LNCAP (cell line): Measurements from ENCODE around the gene ZFYVE27.

Source experiments
- CTCF ChIP-seq: fragments of 450-650 bp; IDR thresholded peaks from 2 replicates; pipeline ENCODE4 v1.5.1; 2017; ENCODE audit warnings: mild to moderate bottlenecking

Gene ZFYVE27

DNA sequence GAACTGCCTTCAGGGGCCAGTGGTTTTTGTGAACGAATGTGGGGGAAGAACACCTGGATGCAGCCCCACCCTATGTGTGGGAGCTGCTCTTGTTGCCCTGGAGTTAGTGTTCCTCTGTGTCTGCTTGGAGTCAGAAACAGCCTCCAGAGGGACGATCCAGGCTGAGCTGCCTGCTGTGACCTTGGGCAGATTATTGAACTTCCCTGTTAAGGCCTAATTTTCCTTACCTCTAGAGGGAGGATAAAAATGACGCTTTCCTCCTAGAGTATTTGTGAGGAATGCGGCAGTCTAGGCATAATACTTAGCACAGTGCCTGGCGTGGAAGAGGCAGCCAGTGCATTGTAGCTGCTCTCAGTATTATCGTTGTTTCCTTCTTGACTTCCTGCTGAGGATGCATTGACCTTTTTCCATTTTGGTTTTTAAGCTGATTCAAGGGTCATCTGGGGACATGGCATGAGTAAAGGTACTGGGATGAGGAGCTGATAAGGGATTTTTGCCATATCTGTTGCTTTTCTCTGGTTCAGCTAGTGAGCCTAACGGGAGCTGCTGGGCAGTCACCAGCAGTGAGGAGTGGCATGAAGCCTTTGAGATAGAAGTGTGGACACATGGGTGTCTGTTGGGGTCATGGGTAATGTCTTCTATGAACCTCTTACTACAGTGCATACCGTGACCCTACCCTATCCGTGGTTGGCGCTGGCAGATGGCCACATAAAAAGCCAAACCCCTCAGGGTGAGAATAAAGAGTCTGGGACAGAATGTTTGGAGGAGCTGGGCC, 6.4 kb downstream of the ZFYVE27 start:
- TF ChIP-seq CTCF, result no peak

DNA sequence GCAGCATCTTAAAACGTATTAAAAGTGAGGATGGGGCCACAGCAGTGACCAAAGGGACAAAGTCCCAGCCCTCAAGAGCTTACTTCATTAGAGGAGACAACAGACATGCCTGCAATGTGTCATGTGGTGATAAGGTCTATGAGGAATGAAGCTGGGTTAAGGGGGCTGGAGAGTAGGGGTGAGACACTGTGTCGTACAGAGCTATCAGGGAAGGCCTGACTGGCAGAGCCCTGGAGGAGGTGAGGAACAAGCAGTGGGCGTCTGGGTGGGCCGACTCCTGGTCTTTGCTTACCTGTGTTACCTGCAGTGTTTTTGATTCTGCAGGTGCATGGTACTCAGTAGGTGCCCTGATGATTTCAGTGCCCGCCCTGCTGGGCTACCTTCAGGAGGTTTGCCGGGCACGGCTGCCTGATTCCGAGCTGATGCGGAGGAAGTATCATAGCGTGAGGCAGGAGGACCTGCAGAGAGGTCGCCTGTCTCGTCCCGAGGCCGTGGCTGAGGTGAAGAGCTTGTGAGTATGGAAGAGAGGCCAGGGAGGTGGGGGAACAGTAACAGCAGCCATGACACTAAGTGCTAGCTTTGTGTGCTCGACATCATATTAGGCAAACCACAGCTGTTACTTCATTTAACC, 7.6 kb downstream of the ZFYVE27 start:
- TF ChIP-seq CTCF, result no peak

GRCh38 chr10:97747573-97747972, 10.6 kb downstream of the ZFYVE27 start:
- TF ChIP-seq CTCF, result no peak

DNA sequence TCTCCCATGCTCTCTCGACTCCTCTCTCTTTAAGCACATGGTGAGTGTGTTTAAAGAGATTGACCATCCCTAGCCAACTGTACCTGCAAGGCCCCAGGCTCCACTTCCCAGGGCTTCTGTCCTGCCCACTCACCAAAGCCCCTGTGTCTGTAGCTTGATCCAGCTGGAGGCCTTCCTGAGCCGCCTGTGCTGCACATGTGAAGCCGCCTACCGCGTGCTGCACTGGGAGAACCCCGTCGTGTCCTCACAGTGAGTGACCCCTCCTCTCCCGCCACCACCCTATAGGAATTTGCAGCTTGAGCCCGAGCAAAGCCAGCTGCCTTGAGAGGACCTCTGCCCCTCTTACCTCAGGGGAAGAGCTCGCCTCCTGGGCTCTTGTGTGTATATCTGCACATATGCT, 11.2 kb downstream of the ZFYVE27 start:
- no peak for TF ChIP-seq CTCF

GRCh38 chr10:97752956-97753355, 16.0 kb downstream of the ZFYVE27 start:
- TF ChIP-seq CTCF, result no peak

GRCh38 chr10:97754726-97755125, 17.8 kb downstream of the ZFYVE27 start:
- no peak for TF ChIP-seq CTCF

GRCh38 chr10:97755718-97756117, 18.8 kb downstream of the ZFYVE27 start:
- TF ChIP-seq CTCF, result no peak
